ENCODE results near the gene GBF1.

The GBF1 gene

GRCh38 chr10:102310361-102311024 lies 65.2 kb downstream of the GBF1 start:
- no peak for DNase-seq (ENCODE audit: low read depth)
- H3K4me3 ChIP-seq (ENCODE audit: low read depth, low read length): no peak overlapping the region
- TF ChIP-seq, protein P1, sequence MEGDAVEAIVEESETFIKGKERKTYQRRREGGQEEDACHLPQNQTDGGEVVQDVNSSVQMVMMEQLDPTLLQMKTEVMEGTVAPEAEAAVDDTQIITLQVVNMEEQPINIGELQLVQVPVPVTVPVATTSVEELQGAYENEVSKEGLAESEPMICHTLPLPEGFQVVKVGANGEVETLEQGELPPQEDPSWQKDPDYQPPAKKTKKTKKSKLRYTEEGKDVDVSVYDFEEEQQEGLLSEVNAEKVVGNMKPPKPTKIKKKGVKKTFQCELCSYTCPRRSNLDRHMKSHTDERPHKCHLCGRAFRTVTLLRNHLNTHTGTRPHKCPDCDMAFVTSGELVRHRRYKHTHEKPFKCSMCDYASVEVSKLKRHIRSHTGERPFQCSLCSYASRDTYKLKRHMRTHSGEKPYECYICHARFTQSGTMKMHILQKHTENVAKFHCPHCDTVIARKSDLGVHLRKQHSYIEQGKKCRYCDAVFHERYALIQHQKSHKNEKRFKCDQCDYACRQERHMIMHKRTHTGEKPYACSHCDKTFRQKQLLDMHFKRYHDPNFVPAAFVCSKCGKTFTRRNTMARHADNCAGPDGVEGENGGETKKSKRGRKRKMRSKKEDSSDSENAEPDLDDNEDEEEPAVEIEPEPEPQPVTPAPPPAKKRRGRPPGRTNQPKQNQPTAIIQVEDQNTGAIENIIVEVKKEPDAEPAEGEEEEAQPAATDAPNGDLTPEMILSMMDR (IDR thresholded peaks at IDR 0.05; ENCODE audit: low read depth, low read length, missing control alignments): no peak

- TF ChIP-seq, protein P1 (IDR thresholded peaks at IDR 0.05; ENCODE audit: low read depth, low read length, missing control alignments): no peak
- DNase-seq (ENCODE audit: low read depth): no peak
- H3K4me3 ChIP-seq (ENCODE audit: low read depth, low read length): no peak overlapping the region
Observed at GRCh38 chr10:102311025-102311420, 65.7 kb downstream of the GBF1 start.

DNA sequence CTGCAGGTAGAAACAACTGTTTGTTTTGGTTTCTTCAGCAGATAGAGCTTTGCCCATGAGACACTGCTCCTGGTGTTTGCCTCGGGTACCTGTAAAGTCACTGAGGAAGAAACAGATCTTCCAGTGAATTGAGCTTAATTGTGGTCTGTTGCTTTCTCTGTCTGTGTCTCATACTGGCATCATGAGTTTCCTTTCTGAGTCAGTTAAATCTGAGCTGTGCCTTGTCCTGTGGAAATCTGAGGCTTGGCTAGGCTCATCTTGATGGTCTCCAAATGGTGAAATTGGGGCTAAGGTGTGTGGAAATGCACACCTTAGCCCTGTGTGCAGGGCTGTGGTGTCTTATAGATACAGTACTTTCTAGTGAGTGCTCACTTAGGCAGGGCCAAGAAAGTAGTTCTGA lies 67.4 kb downstream of the GBF1 start:
- H3K4me3 ChIP-seq (ENCODE audit: low read depth, low read length): no peak overlapping the region
- TF ChIP-seq, protein P1 (IDR thresholded peaks at IDR 0.05; ENCODE audit: low read depth, low read length, missing control alignments): no peak
- no peak for DNase-seq (ENCODE audit: low read depth)

DNA sequence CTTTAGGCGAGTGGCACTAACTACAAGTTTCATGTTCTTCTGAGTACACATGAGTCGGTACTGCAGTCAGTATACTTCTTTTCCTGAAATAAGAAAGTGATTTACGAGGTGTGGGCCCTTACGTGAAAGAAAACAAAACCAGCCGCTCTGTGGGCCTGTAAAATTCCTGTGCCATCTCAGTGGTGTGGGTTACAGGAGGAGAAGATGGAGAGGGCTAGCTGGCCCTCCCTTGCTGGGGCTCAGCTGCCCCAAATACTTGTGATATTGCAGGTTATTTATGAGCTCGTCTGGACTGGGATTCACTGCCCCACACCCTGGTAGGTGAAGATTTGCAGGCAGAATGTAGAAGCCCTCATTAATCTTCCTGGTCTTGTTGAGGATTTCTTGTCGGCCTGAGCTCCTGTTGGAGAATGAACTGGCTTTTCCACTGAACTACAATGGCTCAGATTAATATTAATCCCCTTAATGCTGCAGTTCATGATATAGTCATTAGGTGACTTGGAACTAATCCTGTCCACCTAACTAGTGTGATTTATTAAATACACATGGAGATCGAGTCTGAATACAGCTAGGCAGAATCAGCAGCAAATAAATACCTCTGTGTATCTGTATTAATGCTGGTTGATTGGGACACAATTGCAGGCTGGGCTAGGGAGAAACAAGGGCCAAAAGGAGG lies 68.0 kb downstream of the GBF1 start:
- DNase-seq (ENCODE audit: low read depth): no peak
- no peak overlapping the region for H3K4me3 ChIP-seq (ENCODE audit: low read depth, low read length)
- TF ChIP-seq, protein P1 (IDR thresholded peaks at IDR 0.05; ENCODE audit: low read depth, low read length, missing control alignments): no peak

DNA sequence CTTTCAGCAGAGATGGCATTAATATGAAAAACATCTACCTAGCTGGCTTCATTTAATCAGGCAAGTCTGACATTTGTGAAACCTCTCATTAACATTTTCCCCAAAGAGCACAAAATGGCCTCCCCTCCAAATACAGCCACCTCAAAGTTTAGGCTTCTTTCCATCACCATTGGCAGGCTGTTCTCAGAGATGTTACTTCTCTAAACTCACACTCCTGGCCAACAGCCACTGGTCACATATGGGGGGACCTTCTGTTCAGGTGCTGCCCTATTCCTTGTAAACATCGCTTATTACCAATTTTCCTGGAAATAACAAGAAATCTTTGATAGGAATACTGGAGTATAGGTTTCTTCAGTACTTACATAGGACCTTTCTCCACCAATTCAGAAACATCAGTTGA lies 69.5 kb downstream of the GBF1 start:
- no peak overlapping the region for H3K4me3 ChIP-seq (ENCODE audit: low read depth, low read length)
- no peak for DNase-seq (ENCODE audit: low read depth)
- TF ChIP-seq, protein P1 (IDR thresholded peaks at IDR 0.05; ENCODE audit: low read depth, low read length, missing control alignments): no peak

DNA sequence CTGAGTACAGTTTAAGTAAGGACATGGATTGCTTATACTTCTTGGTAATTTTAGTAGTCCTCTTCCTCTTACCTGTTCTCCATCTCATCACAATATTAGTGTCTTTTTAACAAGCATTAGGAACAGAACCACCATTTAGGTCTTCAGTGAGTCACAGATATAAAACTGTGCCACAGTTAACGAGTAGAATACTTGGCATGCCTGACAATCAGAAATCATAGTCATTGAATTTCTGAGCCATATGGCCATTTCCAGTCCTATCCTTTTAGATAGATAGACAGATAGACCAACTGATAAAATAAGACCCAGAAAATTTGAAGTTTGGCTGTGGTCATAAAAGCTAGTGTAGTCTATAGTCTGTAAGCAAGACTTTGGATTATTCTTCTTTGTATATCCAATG lies 71.1 kb downstream of the GBF1 start:
- TF ChIP-seq, protein P1 (IDR thresholded peaks at IDR 0.05; ENCODE audit: low read depth, low read length, missing control alignments): no peak
- no peak for DNase-seq (ENCODE audit: low read depth)
- no peak overlapping the region for H3K4me3 ChIP-seq (ENCODE audit: low read depth, low read length)

- H3K4me3 ChIP-seq (ENCODE audit: low read depth, low read length): no peak overlapping the region
- no peak for DNase-seq (ENCODE audit: low read depth)
- TF ChIP-seq, protein P1 (IDR thresholded peaks at IDR 0.05; ENCODE audit: low read depth, low read length, missing control alignments): no peak
Observed at GRCh38 chr10:102322914-102323313, 77.6 kb downstream of the GBF1 start.
